Testis (tissue), 2 donors: Measurements from ENCODE around the gene MTSS2.

Experiments
- POLR2A ChIP-seq: fragments of 450-650 bp; IDR thresholded peaks from one replicate; pipeline ENCODE4 v1.6.1; 2017; ENCODE audit warnings: antibody characterized with exemption, mild to moderate bottlenecking, moderate library complexity
- TF ChIP-seq, protein P1 (sequence below), 3 experiments: fragments of 450-650 bp in 2 of 3; fragments of 200-600 bp in 1 of 3; sonication (generic) in 1 of 3; IDR thresholded peaks; one replicate each; pipeline ENCODE4 v1.5.1; 2016 to 2019; ENCODE audit warnings: antibody characterized with exemption in 3 of 3, mild to moderate bottlenecking in 2 of 3, moderate library complexity in 1 of 3

DNA sequence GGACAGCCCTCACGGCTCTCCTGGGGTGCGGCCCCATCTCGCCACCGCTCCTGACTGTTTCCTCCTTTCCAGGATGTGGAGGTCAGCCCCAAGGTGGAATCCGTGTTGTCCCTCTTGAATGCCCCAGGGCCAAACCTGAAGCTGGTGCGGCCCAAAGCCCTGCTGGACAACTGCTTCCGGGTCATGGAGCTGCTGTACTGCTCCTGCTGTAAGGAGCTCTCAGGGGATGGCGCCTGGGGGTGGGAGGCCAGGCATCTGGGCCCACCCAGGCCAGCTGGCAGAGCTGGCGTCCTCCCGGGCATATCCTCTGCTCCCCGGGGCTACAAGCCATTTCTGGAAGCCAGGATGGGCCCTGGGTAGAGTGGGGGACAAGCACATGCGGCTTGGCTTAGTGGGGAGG, 26.3 kb downstream of the MTSS2 start:
- TF ChIP-seq, protein P1, sequence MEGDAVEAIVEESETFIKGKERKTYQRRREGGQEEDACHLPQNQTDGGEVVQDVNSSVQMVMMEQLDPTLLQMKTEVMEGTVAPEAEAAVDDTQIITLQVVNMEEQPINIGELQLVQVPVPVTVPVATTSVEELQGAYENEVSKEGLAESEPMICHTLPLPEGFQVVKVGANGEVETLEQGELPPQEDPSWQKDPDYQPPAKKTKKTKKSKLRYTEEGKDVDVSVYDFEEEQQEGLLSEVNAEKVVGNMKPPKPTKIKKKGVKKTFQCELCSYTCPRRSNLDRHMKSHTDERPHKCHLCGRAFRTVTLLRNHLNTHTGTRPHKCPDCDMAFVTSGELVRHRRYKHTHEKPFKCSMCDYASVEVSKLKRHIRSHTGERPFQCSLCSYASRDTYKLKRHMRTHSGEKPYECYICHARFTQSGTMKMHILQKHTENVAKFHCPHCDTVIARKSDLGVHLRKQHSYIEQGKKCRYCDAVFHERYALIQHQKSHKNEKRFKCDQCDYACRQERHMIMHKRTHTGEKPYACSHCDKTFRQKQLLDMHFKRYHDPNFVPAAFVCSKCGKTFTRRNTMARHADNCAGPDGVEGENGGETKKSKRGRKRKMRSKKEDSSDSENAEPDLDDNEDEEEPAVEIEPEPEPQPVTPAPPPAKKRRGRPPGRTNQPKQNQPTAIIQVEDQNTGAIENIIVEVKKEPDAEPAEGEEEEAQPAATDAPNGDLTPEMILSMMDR (IDR thresholded peaks at IDR 0.05) = no peak
- TF ChIP-seq POLR2A = no peak
